Adipose tissue (tissue), 3 donors: ENCODE data around the gene ZNF783. TPM values are rescaled to one million over a fixed set of nuclear protein-coding genes. Genes with fewer than 3 reads are reported as not detected.
"Not testable (repeated sequence)": the region's sequence is repeated elsewhere in the genome, so short reads cannot be mapped to it uniquely, and the experiment has no call there.

Source experiments
- H3K27ac ChIP-seq: one replicate; pipeline ENCODE4 v1.5.1; 2013; ENCODE audit warnings: low read depth, low read length
- WGBS, 3 donors: extraction: QIAGEN DNeasy Blood & Tissue Kit; methylation state at CpG; one replicate each; pipeline ENCODE4 v1.1.7; 2013; 5-methylcytosine and 5-hydroxymethylcytosine counted together
- polyA plus RNA-seq, 3 donors: library from polyadenylated mRNA; stranded (reverse); fragments of 200-250 nt; gene quantifications; one replicate each; pipeline ENCODE4 v1.2.3, GENCODE V29; 2013
- donor health status: healthy with polysubstance abuse.
- donor health status: Bipolar disorder and iron deficiency.
- donor health status: healthy.

The ZNF783 gene
- polyA plus RNA-seq, 3 donors = 5.5 to 8.6 (median 7.9) TPM

GRCh38 chr7:149237502-149237901 lies 24.5 kb upstream of the ZNF783 start:
- H3K27ac ChIP-seq = no peak overlapping the region
- 76 to 85% (median 84%) methylated on average over 7 of the region's 7 CpGs for WGBS, 3 donors

- WGBS, 3 donors = 51 to 82% (median 82%) methylated on average over 3 of the region's 3 CpGs
- no peak overlapping the region for H3K27ac ChIP-seq
Observed at GRCh38 chr7:149238051-149238450, 23.9 kb upstream of the ZNF783 start.

- H3K27ac ChIP-seq = no peak within 1 kb of the TSS
- WGBS, 3 donors = 0 to 1% (median 1%) methylated on average over 63 to 64 of the region's 64 CpGs
Observed at GRCh38 chr7:149239345-149240143, 22.5 kb upstream of the ZNF783 start, which contains the start of gene ZNF212. Gene ZNF212, plus strand, starts transcription at chr7:149239651. Its CDS starts 128 bp downstream, at chr7:149239779.

- WGBS, 3 donors = 68 to 80% (median 78%) methylated on average over 5 of the region's 5 CpGs
- H3K27ac ChIP-seq = no peak overlapping the region
Observed at GRCh38 chr7:149240637-149241036, 21.4 kb upstream of the ZNF783 start.

DNA sequence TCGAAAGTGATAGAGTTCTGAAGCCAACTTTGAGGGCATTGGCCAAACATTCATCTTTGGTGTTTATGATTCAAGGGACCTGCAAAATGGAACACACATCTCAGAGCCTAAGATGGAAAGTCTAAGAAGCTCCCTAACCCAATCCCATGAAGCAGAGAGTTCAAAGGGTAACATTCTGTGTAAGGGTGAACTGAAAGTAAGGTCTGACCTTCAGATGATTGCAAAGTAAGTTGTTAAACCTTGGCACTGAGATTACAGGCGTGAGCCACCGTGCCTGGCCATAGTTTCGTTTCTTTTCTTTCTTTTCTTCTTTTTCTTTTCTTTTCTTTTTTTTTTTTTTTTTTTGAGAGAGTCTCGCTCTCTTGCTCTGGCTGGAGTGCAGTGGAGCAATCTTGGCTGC lies 20.3 kb upstream of the ZNF783 start:
- no peak overlapping the region for H3K27ac ChIP-seq
- WGBS, 3 donors = 74 to 97% (median 95%) methylated on average over 5 of the region's 5 CpGs

GRCh38 chr7:149245244-149245643 lies 16.8 kb upstream of the ZNF783 start:
- 69 to 84% (median 70%) methylated on average over 5 of the region's 5 CpGs for WGBS, 3 donors
- no peak overlapping the region for H3K27ac ChIP-seq

GRCh38 chr7:149245744-149246143 lies 16.3 kb upstream of the ZNF783 start:
- no peak overlapping the region for H3K27ac ChIP-seq
- WGBS, 3 donors = 82 to 92% (median 83%) methylated on average over 5 of the region's 5 CpGs

GRCh38 chr7:149248777-149249176 lies 13.2 kb upstream of the ZNF783 start:
- no peak overlapping the region for H3K27ac ChIP-seq
- 67 to 74% (median 70%) methylated on average over 3 of the region's 3 CpGs for WGBS, 3 donors

GRCh38 chr7:149250151-149250550 lies 11.8 kb upstream of the ZNF783 start:
- not testable (repeated sequence) for H3K27ac ChIP-seq
- WGBS, 3 donors = 90 to 94% (median 92%) methylated on average over 18 of the region's 18 CpGs

GRCh38 chr7:149251518-149251917 lies 10.5 kb upstream of the ZNF783 start:
- 96 to 97% (median 97%) methylated on average over 10 of the region's 10 CpGs for WGBS, 3 donors

DNA sequence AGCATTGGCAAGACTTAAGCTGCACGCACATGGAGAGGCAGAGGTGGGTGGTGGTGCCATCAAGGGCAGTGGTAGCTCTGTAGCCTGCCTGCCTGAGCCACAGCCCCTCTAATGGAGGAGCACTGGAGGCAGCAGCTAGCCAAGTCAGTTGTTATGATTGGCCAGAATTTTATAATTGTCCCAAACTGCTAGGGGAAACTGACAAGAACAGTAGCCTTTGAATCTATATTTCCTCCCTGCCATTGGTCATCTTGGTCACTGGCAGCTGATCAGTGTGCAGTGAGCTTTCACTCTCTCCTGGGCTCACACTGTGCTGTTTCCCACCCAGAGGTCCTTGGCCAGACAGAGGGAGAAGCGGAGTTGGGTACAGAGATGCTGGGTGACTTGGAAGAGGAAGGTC lies 9.6 kb upstream of the ZNF783 start:
- 95 to 97% (median 96%) methylated on average over 2 of the region's 2 CpGs for WGBS, 3 donors
- no peak overlapping the region for H3K27ac ChIP-seq

More at GRCh38 chr7:149251518-149251917, 10.5 kb upstream of the ZNF783 start:
- H3K27ac ChIP-seq = not testable (repeated sequence)

DNA sequence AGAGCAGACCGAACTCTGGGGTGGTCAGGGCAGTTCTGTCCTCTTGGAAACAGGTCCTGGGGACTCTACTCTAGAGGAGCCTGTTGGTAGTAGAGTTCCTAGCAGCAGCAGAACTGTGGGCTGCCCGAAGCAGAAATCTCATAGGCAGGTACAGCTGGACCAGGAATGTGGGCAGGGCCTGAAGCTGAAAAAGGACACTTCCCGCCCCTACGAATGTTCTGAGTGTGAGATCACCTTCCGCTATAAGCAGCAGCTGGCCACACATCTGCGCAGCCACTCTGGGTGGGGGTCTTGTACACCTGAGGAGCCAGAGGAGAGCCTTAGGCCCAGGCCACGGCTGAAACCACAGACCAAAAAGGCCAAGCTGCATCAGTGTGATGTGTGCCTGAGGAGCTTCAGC lies 8.3 kb upstream of the ZNF783 start:
- H3K27ac ChIP-seq = no peak overlapping the region
- 91 to 93% (median 93%) methylated on average over 7 of the region's 7 CpGs for WGBS, 3 donors

GRCh38 chr7:149254181-149254858 lies 7.7 kb upstream of the ZNF783 start:
- no peak overlapping the region for H3K27ac ChIP-seq
- 89 to 96% (median 94%) methylated on average over 16 of the region's 16 CpGs for WGBS, 3 donors

DNA sequence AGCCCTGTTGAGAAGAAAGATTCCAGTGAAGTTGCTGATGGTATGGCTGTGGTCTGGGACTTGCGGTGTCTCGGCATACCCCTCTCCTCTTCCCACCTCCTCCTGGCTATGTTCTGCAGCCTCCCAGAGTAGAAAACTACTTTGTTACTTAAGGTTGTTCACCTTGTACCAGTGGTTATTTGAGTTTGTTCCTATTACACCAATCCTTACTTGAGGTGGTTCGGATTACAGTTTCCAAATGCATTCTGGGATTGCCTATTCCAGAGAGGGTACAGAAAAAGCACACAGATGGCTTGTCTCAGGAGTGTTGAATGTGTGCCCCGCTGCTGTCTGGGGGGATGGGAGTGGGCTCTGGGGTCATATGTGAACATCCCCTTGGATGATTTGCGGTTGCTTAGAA lies 6.8 kb upstream of the ZNF783 start:
- no peak overlapping the region for H3K27ac ChIP-seq
- 88 to 89% (median 89%) methylated on average over 5 of the region's 5 CpGs for WGBS, 3 donors

DNA sequence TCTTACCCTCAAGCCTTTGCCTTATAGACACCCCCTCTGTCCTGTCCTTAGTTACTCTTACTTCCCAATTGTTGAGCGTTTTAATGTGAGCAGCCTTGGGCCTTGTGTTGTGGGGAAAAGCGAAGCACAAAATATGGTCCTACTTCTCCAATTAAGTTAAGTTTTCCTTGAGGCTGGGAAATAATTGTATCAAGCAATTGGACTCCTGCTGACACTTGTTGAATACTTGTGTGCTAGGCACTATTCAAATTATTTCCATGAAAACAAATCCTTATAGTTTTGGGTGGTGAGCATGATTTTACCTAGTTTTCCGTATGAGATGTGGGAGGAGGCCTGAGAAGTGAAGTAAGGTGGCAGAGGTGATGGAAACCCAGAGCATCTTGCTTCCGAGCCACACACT lies 5.4 kb upstream of the ZNF783 start:
- no peak overlapping the region for H3K27ac ChIP-seq
- WGBS, 3 donors = 89 to 94% (median 92%) methylated on average over 4 of the region's 4 CpGs

DNA sequence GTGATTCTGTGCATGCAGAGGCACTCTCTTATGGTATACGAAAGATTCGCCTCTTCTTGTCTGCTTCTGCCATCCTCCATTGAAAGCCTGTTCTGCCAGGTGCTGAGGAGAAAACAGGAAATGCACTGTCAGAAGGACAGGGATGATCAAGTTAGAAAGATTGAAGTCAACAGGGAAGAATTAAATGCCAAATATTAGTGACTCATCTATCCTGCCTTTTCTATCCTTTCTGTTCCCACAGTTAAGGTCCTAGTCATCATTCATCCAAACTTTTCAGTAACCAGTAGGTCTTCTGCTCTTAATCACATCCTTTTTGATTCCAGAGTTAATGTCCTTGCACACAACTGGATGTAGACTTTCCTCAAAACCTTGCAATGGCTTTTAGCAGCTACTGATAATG lies 4.8 kb upstream of the ZNF783 start:
- H3K27ac ChIP-seq = no peak overlapping the region
- 86 to 94% (median 91%) methylated on average over 2 of the region's 2 CpGs for WGBS, 3 donors

DNA sequence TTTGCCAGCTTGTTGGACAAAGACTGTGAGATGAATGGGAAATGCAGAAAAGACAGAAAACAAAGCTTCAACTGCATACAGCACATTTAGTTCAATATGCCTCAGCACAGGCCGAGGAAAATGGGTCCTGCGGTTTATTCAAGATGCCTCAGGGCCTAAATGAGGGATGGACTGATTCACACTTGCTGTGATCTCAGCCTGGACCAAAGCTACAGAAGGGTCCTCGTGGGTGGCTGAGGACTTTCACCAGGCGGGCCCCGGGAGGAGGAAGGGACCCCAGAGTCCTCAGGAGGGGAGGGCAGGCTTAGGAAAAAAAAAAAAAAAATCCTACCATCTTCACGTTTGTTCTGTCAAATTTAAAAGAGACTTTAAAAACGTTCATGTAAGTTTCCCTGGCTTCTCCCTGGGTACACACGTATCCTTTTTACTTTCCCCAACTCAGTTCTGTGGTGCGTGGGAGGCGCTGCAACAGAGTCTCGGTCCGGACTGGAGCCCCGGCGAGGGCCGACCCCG lies 624 bp upstream of the ZNF783 start:
- 6 to 7% (median 7%) methylated on average over 16 of the region's 16 CpGs for WGBS, 3 donors
- H3K27ac ChIP-seq = peak overlapping the region; percentile 80

GRCh38 chr7:149266451-149266850 lies 4.5 kb downstream of the ZNF783 start:
- 89 to 98% (median 91%) methylated on average over 17 to 21 of the region's 21 CpGs for WGBS, 3 donors
- H3K27ac ChIP-seq = no peak overlapping the region

DNA sequence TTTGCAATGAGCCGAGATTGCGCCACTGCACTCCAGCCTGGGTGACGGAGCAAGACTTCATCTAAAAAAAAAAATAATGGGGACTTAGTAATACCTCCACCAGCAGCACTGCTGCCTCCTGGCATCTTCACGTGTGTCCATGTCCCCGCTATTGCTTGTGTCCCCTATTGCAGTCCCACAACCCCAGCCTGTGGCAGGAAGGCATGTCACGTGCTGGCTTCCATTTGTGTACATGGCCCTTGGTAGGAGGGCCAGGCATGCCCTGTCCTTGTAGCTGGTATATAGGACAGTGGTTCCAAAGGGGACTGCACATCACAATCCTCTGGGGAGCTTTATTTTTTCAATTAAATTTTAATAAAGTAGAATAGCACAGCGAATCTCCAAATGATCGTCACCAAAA lies 5.7 kb downstream of the ZNF783 start:
- WGBS, 3 donors = 93 to 98% (median 95%) methylated on average over 8 of the region's 8 CpGs
- H3K27ac ChIP-seq = no peak overlapping the region
